Hematopoietic multipotent progenitor cell treated with erythropoietin and hydrocortisone succinate and interleukin-3 and kit ligand, for 4 days (in vitro differentiated cells): ENCODE data around the gene PTPRK.
A peak's percentile ranks its signal among the peaks of the same experiment; 100 is the strongest.
"Not testable (repeated sequence)": the region's sequence is repeated elsewhere in the genome, so short reads cannot be mapped to it uniquely, and the experiment has no call there.

Source experiments
- DNase-seq: peaks from one replicate; pipeline ENCODE4 v3.0.0-alpha.2; 2015

Gene PTPRK

GRCh38 chr6:127946388-127946787 lies 574.0 kb downstream of the PTPRK start:
- no peak for DNase-seq

- DNase-seq: no peak
These were observed 574.8 kb downstream of the PTPRK start for GRCh38 chr6:127945434-127946097.

GRCh38 chr6:127941228-127941627 lies 579.2 kb downstream of the PTPRK start:
- DNase-seq: no peak

GRCh38 chr6:127939442-127940066 lies 580.8 kb downstream of the PTPRK start:
- DNase-seq: peak; percentile 43

GRCh38 chr6:127938701-127939100 lies 581.7 kb downstream of the PTPRK start:
- peak; percentile 77 for DNase-seq

- no peak for DNase-seq
These were observed 582.7 kb downstream of the PTPRK start for GRCh38 chr6:127937747-127938146.

- DNase-seq: no peak
These were observed 583.3 kb downstream of the PTPRK start for GRCh38 chr6:127937102-127937501.

GRCh38 chr6:127934956-127935355 lies 585.4 kb downstream of the PTPRK start:
- DNase-seq: no peak

GRCh38 chr6:127933852-127934840 lies 586.3 kb downstream of the PTPRK start:
- DNase-seq: no peak

GRCh38 chr6:127933137-127933536 lies 587.3 kb downstream of the PTPRK start:
- no peak for DNase-seq

GRCh38 chr6:127932708-127933107 lies 587.7 kb downstream of the PTPRK start:
- DNase-seq: no peak

- not testable (repeated sequence) for DNase-seq
These were observed 594.0 kb downstream of the PTPRK start for GRCh38 chr6:127926441-127926840.

GRCh38 chr6:127924440-127924839 lies 596.0 kb downstream of the PTPRK start:
- DNase-seq: no peak

GRCh38 chr6:127924031-127924430 lies 596.4 kb downstream of the PTPRK start:
- no peak for DNase-seq

- DNase-seq: no peak
These were observed 597.3 kb downstream of the PTPRK start for GRCh38 chr6:127923135-127923534.

- no peak for DNase-seq
These were observed 598.4 kb downstream of the PTPRK start for GRCh38 chr6:127921982-127922381.

GRCh38 chr6:127920804-127921203 lies 599.6 kb downstream of the PTPRK start:
- no peak for DNase-seq
